GM19193 (cell line): ENCODE results near the gene NALCN.

Source experiments
- POLR2A ChIP-seq: IDR thresholded peaks from 4 replicates; pipeline ENCODE4 v1.6.1; 2011; ENCODE audit not compliant: insufficient read depth, insufficient read length; ENCODE audit errors: extremely low read depth

Gene NALCN

DNA sequence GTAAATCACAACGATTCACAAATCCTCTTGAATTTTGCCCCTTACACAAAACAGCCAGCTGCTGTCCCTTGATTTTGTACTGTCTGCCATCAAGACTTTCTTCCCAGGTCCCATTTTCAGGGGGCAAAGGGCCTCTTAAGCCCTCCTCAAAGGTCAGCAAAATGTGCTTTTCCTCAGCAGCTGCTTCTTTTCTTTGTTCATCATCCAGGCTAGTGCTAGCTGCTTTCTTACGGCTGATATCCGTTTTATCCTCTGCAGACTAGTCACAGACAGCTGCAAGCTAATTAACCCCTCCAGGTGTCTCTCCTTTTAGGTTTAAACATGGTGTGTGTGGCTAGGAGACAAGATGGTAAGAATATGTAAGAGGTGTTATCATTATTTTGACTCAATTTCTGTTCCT is 90.9 kb downstream of the NALCN start:
- TF ChIP-seq POLR2A = no peak

DNA sequence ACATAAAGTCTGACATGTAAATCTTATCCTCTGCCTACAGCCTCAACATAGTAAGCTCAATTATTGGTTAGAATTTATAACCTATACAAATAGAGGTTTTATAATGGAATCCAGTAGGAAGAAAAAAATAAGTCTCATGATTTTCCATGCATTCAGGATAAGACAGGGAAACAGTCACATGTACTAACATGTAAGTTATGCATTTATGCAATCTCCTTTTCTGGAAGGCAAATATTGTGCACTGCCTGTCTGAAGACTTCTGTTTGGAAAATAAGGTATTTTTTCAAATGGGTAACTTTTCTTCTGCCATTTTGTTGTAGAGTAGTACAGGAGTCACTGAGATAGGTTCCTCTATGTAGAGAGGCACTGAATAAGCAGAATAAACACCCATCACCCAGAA is 92.7 kb downstream of the NALCN start:
- no peak for TF ChIP-seq POLR2A

DNA sequence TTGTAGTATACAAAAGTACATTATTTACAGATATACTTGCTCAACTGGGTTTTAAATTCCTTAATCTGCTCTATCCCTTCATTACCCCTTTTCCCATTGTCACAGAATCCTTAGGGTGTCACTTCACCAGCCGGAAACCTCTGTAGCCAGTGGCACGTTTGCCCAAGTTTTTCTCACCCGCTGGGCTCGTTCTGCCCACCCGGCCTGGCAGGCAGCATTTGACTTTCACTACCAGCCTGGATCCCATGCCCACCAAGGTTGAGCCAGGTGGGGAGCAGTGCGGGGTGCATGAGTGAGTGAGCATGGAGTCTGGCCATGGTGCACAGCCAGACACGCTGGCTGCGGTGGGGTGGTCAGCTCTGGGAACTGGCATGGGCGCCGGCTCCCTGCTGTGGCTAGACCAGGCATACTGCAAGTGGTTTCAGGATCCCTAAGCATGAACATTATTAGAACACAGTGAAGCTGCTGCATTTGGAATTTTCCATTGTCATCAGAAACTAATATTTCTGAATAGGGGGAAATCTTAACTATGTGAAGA is 98.3 kb downstream of the NALCN start:
- no peak for TF ChIP-seq POLR2A

DNA sequence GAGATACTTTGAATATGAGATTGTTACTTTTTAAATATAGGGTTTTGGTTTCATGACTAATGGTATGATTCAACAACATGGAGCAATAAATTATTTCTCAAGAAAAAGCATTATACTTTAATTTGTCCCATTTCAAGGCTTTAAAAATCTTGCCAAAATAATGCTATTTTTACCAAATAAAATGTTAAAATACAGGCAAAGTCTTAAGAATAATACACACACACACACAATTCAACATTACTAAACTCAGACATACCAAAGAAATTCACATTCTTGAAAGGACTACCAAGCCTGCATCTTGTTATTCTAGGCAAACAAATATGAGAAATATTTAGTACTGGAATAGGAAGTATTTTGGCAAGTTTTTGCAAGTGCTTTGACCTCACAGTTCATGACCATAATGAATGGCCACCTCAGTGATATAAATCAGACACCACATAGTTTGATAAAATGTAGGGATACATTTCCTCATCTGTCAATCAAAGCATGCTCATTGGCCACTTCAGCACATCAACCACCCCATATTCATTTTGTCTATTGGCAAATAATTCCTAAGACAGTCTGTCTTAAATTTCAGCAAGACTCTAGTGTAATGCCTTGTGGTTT is 107.2 kb downstream of the NALCN start:
- TF ChIP-seq POLR2A = no peak

- no peak for TF ChIP-seq POLR2A
Measured at GRCh38 chr13:101308247-101309013, 107.9 kb downstream of the NALCN start.

DNA sequence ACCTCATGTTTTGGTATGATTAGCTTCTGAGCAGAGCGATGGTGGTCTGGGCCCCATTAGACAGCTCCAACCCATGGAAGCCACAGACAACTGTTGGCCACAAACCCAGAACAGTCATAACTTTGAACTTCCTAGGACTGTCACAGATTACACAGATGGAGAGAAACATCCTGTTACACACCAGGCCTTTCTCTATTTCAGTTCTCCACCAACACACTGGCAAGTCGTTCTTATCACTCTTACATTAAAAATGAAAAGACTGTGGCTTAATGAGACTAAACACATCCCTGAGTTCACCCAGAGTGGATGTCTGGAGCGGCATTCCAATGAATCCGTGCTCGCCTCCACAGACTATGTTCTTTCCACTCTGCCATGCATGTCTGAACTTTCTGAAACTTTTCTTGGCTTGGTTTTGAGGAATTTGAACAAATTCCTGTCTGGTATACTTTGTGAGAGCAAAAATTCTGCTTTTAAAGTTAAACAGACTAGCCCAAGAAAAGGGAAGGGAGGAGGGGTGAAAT is 109.1 kb downstream of the NALCN start:
- no peak for TF ChIP-seq POLR2A

DNA sequence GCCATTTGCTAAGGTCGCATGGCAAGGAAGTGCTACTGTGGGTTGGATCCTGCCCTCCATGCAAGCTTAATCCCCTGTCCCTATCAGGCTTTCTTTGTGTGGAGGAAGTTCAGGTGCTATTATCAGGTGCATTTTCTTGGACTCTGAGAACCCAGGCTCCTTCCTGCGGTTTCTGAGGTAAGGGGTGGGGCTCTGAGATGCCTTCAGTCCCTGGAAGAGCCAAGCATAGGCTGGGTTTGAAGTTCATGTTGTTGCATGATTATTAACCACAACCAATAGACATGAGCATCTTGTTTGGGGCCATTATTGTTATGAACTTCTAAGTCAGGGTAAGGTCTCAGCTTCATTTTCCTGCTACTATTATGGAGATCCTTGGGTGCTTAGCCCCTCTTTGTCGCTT is 109.5 kb downstream of the NALCN start:
- no peak for TF ChIP-seq POLR2A

DNA sequence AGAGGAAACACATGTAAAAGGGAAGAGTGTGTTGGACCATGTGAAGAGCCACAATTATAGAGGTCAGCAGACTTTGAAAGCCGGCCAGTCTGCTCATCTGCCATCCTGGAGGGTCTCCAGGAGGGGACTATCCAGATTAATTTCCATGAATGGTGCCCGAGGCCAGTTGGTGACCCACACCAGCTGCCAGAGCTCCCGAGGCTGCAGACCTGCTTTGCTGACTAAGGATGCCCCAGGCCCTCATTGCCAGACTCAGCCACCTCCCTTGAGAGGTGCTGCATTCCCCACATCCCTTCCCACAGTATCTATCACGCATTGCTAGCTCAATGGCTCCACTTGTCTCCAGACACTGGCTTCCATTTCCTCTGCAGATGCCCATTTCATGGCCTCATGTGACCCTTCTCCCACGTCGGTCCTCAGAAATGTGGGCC is 110.3 kb downstream of the NALCN start:
- TF ChIP-seq POLR2A = no peak

DNA sequence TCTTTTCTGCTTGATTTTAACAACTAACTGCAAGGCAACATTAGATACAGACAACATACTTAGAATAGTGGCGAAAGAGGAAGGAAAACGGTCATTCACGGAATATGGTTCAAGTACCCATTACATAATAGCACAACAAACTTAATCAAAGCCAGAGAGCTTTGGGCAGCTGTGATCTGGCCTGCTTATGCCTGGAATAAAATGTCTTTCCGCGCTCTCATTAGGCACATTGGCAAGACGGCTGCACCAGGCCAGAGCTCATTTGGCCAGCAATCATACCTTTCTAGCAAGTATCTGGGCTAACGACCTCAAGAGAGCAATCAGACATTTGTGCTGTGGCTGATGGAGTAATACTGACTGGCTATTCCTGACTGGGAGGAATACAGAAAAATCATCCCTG is 112.8 kb downstream of the NALCN start:
- no peak for TF ChIP-seq POLR2A

- no peak for TF ChIP-seq POLR2A
Measured at GRCh38 chr13:101301053-101301452, 115.3 kb downstream of the NALCN start.

- no peak for TF ChIP-seq POLR2A
Measured at GRCh38 chr13:101300531-101300930, 115.8 kb downstream of the NALCN start.

GRCh38 chr13:101298517-101298916 is 117.8 kb downstream of the NALCN start:
- no peak for TF ChIP-seq POLR2A

DNA sequence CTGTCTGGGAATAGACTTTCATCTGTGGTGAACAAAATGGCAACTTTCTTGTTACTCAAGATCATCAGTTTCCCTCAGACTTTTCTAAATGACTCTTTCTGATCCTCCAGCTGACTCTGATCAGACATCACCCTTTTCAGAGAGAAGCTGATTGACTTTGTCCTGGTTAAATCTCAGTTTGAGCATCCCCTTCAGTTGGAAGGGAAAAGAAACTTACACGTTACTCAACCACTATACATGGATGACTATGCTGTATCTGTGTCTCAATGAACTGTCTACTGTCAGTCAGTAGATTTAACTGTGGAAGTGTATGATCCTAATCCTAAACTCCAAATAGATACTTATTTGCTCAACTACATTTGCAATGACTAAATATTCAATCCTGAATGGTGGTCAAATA is 118.5 kb downstream of the NALCN start:
- TF ChIP-seq POLR2A = no peak

DNA sequence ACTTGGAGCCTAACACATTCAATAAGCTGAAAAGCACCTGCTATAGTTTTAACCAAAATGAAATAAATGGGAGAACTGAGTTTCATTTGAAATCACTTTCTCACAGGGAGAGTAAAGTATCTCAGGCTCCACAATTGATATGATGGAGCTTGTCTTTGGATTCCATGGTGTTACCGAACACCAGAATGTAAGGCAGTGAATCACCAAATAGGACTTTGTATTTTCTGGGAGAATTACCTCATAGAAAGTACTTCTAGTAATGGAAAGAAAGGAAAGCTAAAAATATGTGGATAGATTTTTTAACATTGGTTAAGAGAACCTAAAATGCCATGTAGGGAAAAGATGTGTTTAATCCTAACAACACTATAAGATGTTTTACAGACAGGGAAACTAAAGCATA is 123.6 kb downstream of the NALCN start:
- no peak for TF ChIP-seq POLR2A

GRCh38 chr13:101291646-101292515 is 124.4 kb downstream of the NALCN start:
- no peak for TF ChIP-seq POLR2A

DNA sequence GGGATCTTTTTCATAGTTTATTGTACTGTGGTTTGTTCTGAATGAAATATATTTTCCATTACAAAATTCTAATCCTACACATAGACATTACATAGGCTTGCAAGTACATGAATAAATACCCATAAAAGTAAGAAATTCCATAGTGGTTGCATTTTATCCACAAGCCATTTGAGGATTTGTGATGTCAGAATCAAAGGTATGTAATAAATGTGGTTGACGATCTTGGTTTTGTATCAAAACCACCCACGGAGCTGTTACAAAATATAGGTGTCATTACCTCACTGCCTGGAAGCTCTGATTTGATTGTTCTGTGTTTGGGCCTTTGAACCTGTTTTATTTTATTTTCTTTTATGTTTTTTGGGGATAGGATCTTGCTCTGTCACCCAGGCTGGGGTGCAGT is 125.1 kb downstream of the NALCN start:
- no peak for TF ChIP-seq POLR2A

DNA sequence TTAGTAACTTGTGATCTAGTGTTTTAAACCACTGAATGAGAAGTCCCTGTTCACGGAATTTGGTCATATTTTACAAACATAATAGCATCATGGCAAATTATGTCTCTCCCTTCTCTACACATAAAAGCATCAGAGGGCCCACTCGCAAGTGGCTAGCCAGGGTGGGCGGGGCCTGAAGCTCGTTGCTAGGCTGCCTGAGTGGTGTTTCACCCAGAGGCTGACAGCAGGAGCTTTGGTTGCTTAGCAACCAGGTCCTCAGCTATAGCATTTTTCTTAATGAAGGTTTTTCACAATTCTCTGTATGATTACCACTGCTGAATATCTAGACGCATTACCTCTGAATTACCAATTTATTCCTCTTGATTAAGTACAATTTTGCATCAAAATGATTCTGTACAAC is 126.5 kb downstream of the NALCN start:
- no peak for TF ChIP-seq POLR2A
